ENCODE measurements around the gene PTK7.
"Not testable (repeated sequence)": the region's sequence is repeated elsewhere in the genome, so short reads cannot be mapped to it uniquely, and the experiment has no call there.

Gene PTK7

DNA sequence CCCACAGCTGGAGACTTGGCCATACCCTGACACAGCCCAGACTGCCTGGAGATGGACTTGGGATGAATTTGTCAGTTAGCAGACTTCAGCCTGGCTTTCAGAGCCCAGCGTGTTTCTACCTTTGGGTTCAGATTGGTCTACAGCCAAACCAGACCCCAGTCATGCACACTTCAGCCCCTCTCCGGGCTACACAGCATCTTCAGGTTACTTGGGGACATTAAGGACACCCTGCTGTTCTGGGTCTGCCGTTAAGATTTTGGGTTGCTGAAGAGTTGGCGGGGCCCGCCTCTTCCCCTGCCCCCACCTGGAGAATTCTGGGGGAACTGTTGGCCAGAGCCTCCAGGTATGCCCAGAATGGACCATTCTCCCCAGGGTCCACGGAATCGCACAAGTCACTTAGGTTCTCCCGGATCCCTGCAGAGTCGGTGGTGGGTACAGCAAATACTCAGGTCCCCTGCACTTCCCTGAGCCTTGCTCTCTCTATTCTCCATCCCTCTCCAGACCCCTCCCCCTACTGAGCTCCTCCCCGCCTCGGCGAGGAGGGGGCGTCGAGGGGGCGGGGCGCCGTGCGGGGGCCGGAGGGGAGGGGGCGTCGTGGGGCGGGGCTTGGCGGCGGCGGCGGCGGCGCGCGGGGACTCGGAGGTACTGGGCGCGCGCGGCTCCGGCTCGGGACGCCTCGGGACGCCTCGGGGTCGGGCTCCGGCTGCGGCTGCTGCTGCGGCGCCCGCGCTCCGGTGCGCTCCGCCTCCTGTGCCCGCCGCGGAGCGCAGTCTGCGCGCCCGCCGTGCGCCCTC lies at the start of gene PTK7:
TSS of gene PTK7 (plus strand) at position 645 of the 794 bp plus-strand sequence. CDS start 175 bp downstream, outside the sequence.
- H3K4me3 ChIP-seq (ENCODE audit: low read depth, low read length) = peak within 1 kb of the TSS; percentile 78

DNA sequence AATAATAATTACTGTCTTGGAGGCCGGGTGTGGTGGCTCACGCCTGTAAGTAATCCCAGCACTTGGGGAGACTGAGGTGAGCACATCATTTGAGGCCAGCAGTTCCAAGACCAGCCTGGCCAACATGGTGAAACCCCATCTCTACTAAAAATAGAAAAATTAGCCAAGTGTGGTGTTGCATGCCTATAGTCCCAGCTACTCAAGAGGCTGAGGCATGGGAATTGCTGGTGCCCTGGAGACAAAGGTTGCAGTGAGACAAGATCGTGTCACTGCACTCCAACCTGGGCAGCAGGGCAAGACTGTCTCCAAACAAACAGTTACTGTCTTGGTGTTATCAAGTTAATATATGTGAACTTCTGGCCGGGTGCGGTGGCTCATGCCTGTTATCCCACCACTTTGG lies 49.7 kb upstream of the PTK7 start:
- no peak overlapping the region for H3K4me3 ChIP-seq (ENCODE audit: low read depth, low read length)

DNA sequence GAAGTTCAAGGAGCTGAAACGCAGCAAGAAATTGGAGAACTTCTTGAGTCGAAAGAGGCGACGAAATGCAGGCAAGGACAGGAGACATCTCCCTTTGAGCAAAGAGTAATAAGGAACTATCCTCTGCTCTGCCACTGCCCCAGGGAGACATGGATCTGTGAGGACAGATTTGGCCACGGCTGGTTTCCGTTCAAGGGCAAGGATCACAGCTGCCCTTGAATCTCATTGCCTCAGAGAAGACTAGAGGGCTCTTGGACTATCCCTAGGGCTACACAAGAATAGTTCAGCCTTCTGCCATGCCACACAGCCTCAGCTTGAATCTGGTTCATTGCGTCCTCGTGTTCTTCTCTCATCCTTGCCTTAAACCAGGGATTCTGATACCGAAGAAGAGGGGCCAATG lies 47.0 kb upstream of the PTK7 start:
- H3K4me3 ChIP-seq (ENCODE audit: low read depth, low read length) = no peak overlapping the region

DNA sequence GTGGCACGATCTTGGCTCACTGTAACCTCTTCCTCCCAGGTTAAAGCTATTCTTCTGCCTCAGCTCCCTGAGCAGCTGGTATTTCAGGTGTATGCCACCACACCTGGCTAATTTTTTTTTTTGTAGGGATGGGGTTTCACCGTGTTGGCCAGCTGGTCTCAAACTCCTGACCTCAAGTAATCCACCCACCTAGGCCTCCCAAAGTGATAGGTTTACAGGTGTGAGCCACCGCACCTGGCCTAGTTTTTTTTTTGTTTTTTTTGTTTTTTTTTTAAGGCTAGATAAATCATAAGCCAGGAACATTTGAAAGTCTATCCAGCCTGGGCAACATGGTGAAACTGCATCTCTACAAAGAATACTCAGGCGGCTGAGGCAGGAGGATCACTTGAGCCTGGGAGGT lies 43.8 kb upstream of the PTK7 start:
- H3K4me3 ChIP-seq (ENCODE audit: low read depth, low read length) = no peak overlapping the region

DNA sequence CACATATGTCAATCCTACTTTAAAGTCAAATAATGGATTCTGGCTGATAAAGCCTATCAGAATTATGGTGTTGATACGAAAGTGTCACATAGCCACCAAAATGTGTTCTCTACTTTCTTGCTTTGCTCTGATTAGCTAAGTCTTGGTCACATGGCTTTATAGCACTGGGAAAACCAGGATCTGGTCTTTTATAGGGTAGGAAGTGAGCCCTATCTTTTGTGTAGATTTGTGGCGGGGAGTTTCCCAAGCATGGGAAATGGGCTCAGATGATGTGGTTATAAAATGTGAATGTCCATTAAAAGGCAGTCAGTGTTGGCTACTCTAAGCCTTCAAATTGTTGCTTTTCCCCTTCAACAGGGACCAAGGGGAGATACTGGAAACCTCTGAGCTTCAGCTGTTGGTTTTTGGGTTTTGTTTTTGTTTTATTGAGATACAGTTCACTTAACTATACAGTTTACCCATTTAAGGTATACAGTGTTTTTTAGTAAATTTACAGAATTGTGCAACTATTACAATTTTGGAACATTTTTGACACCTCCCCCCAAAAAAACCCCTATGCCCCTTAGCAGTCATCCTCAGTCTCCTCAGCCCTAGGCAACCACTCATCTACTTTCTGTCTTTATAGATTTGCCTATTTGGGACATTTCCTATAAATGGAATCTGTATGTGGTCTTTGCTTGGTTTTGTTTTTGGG lies 42.5 kb upstream of the PTK7 start:
- H3K4me3 ChIP-seq (ENCODE audit: low read depth, low read length) = no peak overlapping the region

DNA sequence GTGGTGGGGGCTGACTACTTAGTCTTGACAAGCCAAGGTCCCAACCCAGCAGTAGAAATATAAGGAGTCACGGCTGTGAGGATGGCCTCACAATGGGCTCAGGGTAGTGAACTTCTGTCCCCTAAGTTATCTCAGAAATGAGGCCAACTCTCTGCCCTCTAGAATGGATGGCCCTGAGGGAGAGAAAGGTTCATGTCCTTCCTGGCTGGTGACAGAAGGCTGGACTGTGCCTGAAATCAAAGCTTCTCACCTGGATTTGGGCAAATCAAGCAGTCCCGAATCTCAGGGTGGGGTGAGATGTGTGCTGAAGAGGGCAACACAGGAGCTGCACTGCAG lies 42.0 kb upstream of the PTK7 start:
- H3K4me3 ChIP-seq (ENCODE audit: low read depth, low read length) = no peak overlapping the region

DNA sequence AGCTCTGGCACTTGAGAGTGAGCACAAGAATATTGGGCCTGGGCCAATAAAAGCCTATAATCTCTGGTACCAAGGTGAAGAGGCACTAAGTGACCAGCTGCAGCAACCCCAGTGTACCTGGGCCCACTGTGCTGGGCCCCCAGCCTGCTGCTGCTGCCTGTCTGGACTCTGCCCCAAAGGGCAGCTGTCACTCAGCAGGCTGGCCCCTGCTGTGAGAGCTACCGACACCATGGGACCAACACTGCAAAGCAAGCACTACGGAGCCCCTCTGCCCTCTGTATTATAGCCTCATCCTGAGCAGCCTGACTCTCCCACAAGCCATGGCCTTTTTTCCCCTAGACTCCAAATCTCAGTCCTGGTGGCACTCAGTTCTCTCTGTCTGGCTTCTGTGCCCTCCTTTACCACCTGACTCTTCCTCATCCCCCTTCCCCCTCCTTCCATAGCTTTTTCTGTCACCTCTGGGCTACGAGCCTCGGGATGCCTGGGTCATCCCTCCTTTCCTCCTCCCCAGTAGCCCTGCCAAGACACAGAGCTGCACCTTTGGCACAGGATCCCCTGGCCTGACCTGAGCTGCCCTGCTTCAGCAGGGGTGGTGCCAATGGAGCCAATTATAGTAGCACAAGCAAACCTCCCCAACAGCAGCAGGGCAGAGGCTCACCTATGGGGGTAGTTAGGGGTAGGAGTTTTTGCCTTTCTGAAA lies 40.5 kb upstream of the PTK7 start:
- no peak overlapping the region for H3K4me3 ChIP-seq (ENCODE audit: low read depth, low read length)

DNA sequence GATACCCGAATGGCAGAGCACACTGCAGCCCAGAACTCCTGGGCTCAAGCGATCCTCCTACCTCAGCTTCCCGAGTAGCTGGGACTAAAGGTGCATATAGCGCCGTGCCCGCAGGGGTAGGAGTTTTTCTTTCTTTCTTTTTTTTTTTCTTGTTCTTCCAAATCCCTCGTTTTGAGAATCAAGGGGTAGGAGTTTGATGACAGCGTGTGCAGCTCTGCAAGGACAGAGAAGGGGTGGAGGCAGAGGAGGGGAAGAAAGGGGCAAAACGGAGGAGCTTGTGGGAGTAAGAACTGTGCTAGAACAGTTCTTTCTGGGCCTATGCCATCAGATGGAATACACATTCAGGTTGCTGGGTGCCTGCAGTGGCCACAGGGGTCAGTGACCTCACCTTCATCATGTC lies 39.4 kb upstream of the PTK7 start:
- no peak overlapping the region for H3K4me3 ChIP-seq (ENCODE audit: low read depth, low read length)

DNA sequence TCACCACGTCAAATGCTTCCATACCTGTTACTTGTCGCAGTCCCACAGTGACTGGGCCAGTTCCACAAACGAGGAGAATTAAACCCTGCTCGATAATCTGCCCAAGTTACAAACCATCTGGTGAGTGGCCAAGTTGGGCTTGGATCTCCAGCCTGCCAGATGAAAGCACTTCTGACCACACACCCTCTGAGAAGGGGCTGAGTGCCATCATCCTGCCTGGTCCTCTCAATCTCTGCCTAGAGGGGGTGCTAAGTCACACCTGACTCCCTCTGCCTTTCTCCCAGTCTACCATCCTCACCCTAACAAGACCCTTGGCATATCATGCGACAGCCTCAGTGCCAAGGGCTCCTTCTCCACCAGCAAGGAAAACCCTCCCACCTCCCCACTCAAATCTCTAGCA lies 38.9 kb upstream of the PTK7 start:
- H3K4me3 ChIP-seq (ENCODE audit: low read depth, low read length) = no peak overlapping the region

DNA sequence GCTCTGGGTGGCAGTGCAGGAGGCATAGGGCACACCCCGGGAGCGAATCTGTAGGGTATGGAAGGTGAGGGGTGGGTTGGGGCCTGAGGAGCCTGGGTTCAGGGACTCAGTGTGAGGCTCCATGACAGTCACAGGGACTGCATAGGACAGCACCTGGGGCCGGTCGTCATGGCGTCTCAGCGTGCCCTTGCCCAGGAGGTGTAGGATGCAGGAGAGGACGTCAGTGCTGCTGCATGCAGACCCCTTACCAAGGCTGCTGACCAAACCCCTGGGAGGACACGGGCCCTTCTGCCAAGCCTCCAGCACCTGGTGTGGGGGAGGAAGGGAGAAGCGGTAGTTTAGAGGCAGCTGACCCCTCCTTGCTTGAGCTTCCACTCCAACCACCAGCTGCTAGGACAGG lies 38.4 kb upstream of the PTK7 start:
- H3K4me3 ChIP-seq (ENCODE audit: low read depth, low read length) = no peak overlapping the region

DNA sequence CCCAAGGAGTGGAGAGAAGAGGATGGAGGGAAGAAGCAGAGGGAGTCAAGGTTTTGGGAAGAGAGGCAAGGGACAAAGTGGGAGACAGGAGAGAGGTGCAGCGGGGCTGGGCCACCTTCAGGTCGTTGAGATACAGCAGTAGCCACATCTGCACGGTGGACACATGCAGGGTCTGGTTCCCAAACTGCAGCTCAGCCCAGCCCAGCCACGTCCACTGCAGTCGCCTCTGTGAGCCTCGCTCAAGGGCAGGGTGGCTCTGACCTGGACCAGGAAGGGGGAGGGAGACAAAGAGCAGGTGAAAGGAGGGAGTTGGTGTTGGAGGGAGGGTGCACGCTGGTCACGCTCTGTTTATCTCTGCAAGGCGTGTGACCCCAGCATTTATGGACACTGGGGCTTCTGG lies 37.4 kb upstream of the PTK7 start:
- H3K4me3 ChIP-seq (ENCODE audit: low read depth, low read length) = no peak overlapping the region

DNA sequence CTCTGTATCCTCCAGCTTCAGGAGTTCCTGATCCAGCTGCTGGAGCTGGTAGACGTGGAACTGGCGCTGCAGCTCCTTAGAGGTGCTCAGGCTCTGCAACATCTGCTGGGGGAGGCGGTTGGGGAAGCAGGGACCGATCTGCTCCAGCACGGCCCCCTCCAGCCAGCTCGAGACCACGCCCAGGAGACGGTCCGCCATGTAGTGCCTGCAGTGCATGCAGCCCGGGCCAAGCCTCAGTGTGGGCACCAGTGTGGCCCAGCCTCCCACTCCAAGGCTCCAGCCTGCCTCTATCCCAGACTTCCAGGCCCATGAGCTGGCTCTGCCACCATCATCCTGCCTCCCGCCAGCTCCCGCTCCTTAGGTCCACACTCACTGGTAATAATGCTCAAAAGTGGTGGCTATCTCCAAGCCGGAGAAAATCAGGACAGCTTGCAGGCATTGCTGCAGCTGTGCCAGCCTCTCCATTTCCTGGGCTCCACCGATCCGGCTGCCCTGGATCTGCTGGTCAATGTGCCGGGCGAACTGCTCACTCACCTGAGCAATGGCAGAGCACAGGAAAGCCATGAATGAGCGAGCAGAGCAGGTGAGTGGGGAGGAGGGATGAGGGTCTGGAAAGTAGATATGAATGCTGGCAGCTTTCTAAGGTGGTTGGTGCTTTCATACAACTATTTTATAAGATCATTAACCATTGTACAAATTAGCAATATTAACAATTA lies 35.4 kb upstream of the PTK7 start:
- H3K4me3 ChIP-seq (ENCODE audit: low read depth, low read length) = no peak overlapping the region

DNA sequence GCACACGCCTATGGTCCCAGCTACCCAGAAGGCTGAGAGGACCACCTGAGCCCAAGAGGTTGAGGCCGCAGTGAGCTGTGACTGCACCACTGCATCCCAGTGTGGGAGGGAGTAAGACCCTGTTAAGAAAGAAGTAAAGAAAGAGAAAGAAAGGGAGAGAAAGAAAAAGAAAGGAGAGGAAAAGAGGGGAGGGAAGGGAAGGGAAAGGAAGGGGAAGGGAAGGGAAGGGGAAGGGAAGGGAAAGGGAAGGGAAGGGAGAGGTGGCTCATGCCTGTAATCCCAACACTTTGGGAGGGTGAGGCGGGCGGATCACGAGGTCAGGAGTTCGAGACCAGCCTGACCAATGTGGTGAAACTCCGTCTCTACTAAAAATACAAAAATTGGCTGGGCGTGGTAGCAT lies 34.6 kb upstream of the PTK7 start:
- H3K4me3 ChIP-seq (ENCODE audit: low read depth, low read length) = not testable (repeated sequence)

DNA sequence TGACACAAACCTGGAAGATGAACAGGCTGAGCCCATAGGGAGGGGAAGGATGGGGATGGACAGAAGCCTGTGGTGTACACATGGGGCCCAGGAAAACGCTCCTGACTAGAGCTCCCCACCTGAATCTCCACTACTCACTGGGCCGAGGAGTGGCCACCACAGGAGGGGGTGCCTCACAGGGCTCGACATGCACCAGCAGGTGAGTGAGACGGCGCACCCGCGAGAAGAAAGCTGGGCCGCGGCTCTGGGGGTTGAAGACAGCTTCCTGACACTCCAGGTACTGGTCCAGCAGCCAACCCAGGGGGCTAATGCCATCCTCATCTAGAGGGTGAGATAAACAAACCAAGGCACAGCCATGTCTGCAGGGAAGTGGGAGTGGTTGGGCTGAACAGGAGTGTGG lies 32.8 kb upstream of the PTK7 start:
- H3K4me3 ChIP-seq (ENCODE audit: low read depth, low read length) = no peak overlapping the region

DNA sequence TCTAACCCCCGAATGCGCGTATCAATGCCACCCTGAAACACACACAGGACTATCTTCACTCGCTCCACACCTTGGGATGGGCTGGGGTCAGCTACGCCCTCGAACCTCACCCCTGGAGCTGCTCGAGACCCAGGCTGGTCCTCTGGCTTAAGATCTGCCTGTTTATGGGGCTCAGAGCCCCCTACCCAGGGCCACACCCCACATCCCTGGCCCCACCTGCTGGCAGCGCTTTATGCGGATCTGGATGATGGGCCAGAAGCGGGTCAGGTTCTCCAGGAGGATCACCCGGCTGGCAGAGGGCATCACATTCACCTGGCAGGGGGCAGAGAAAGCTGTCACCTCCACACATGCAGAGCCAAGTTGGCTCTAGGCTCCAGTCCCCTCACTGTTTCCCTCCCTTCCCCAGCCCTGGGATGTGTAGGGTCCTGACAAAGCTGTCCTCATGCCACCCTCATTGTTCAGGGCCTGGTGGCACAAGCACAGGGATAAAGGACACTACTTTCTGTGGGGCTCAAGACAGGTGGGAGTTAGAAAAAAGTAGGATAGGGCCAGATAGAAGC lies 30.7 kb upstream of the PTK7 start:
- no peak overlapping the region for H3K4me3 ChIP-seq (ENCODE audit: low read depth, low read length)

DNA sequence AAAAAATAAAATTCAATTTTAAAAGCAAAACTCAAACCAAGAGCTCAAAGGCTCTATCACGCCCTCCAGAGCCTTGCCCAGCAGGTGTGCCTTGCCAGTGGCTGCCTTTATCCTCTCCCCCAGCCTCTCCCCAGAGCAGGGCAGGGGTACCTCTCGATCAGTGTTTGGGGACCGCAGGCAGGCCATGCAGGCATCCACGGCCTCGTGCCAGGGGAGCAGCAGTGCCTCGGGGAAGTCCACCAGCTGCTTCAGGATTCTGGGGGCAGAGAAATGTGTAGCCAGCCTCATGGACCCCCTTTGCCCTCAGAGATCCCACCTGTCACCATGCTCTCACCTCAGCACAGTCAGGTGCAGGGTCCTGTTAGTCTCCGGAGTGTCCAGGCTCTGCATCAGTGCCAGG lies 28.1 kb upstream of the PTK7 start:
- H3K4me3 ChIP-seq (ENCODE audit: low read depth, low read length) = no peak overlapping the region

DNA sequence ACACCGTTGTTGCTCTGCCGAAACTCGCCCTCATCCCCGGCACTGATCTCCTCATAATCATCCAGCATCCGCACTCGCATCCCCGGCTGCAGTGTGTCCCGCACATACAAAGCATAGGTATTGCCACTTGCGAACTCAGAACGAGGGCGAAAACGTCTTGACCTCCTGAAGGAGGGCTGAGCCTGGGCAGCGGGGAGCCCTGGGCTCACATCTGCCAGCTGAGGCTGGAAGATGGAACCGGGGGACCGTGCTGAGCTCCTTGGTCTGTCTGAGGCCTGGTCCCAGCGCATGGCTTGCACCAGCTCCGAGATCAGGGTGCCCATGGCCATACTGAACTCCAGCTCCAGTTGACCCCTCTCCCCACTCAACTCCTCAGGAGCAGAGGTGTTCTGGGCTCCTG lies 25.1 kb upstream of the PTK7 start:
- no peak overlapping the region for H3K4me3 ChIP-seq (ENCODE audit: low read depth, low read length)

DNA sequence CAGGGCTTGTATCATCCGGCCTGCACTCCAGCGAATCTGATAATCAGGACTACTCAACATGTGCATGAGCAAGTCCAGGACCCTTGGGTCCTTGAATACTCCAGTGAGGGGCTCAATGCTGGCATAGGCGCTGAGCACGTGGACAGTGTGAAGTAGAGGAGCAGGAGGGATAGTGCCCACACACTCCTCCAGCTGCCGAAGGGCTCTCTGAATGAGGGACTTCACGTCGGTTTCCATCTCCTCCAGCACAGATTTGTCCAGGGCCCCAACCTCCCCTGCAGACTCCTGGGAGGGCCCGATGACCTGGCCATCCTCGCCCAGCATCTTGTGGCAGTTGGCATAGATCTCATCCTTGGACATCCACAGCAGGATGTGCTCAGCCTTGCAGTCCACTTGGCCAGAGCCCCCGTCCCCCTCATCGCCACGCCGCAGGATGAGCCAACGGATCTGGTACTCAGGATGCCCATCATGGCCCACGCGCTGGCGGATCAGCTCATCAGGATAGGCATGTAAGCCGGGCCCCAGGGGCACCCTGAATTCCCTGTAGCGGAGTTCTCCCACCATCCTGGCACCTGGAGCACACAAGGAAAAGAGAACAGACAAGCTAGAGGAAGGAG lies 23.8 kb upstream of the PTK7 start:
- H3K4me3 ChIP-seq (ENCODE audit: low read depth, low read length) = no peak overlapping the region

DNA sequence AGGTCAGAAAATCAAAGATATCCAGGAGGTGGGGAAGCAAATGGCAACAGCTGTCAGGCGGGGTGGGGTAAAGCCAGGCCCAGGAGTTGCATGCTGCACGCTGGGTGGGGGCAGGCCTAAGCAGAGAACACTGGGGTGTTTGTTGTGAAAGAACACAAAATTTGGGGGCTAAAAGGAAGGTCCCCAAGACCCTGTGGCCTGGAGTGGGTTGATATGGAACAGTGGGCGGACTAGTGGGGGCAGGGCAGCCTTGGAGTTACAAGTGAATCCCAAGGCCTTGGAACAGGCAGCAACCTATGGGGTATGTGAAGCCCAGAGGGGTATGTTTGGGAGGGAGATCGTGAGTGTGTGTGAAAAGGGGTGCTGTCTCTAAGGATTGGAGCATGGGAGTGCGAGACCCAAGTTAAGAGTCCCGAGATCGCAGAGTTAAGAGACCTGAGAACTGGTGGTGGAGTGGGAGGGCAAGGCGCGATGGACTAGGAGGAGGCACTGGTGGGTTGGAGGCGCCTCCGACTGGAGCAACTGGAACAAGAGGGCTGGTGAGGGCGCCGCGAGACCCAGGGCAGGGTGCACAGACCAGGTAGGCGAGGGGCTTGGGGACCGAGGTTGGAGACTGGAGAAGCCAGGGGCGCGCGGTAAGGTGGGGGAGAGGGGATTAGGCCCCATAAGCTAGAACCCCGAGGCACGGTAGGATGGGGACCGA lies 23.1 kb upstream of the PTK7 start:
- H3K4me3 ChIP-seq (ENCODE audit: low read depth, low read length) = peak overlapping the region; percentile 81

DNA sequence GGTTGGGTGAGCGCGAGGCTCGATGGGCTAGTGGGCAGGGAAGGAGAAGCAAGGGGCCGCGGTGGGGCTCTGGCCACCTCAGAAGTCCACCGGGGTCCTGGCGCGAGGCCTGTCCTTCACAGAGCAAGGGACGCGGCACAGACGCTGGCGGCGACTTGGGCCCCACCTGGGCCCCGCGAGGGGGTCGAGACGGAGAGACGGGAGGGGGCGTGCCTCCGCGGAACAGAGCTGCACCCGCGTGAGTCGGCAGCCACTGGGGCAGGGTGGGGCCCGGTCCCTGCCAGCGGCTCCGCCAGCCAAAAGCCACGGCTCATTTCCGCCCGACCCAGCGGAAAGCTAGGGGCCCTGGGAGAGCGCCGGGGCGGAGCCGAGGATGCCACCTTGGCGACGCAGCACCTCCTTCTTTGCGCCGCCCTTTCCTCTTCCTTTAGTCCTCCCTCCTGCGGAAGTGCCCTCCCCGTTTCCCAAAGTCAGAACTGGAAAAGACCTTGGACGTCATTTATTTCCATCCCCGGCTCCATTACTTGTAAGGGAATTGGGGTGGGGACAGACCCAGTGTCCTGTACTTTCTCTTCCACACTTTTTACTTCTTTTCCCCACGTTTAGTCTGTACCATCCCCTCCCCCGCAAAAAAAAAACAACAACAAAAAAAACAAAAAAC lies 22.4 kb upstream of the PTK7 start, which contains the start of gene CUL7:
TSS of gene CUL7 (minus strand) at position 307 of the 661 bp plus-strand sequence. CDS start 1,063 bp downstream, outside the sequence.
- peak within 1 kb of the TSS; percentile 81 for H3K4me3 ChIP-seq (ENCODE audit: low read depth, low read length)

All from iPS-11a (cell line).